ENCODE results near the gene SMARCA2.

- no peak for TF ChIP-seq POLR2A (IDR thresholded peaks at IDR 0.05)
- TF ChIP-seq, protein P1, sequence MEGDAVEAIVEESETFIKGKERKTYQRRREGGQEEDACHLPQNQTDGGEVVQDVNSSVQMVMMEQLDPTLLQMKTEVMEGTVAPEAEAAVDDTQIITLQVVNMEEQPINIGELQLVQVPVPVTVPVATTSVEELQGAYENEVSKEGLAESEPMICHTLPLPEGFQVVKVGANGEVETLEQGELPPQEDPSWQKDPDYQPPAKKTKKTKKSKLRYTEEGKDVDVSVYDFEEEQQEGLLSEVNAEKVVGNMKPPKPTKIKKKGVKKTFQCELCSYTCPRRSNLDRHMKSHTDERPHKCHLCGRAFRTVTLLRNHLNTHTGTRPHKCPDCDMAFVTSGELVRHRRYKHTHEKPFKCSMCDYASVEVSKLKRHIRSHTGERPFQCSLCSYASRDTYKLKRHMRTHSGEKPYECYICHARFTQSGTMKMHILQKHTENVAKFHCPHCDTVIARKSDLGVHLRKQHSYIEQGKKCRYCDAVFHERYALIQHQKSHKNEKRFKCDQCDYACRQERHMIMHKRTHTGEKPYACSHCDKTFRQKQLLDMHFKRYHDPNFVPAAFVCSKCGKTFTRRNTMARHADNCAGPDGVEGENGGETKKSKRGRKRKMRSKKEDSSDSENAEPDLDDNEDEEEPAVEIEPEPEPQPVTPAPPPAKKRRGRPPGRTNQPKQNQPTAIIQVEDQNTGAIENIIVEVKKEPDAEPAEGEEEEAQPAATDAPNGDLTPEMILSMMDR (IDR thresholded peaks at IDR 0.05) = no peak
Measured at GRCh38 chr9:1994180-1994579, 21.0 kb upstream of the SMARCA2 start.
